OCI-LY1 (cell line): ENCODE measurements around the gene SLC12A7.

Experiments
- H2AFZ ChIP-seq: fragments of 200-600 bp; sonication (generic), shearing (Covaris generic); 2 replicates; pipeline ENCODE4 v1.6.0; 2014; ENCODE audit warnings: antibody characterized with exemption, mild to moderate bottlenecking, low read length
- H3F3A ChIP-seq: fragments of 200-600 bp; sonication (generic), shearing (Covaris generic); 2 replicates; pipeline ENCODE4 v1.6.0; 2014; ENCODE audit warnings: mild to moderate bottlenecking, antibody characterized with exemption, low read length, moderate library complexity; ENCODE audit not compliant: insufficient read depth
- H3K27ac ChIP-seq: fragments of 200-600 bp; sonication (generic); 2 replicates; pipeline ENCODE4 v1.5.1; 2014; ENCODE audit warnings: low read length, mixed run types, mild to moderate bottlenecking, low read depth; ENCODE audit not compliant: poor library complexity, severe bottlenecking
- H3K27me3 ChIP-seq: fragments of 200-600 bp; sonication (generic); 2 replicates; pipeline ENCODE4 v1.6.0; 2014; ENCODE audit warnings: antibody characterized with exemption, mild to moderate bottlenecking, low read length, moderate library complexity; ENCODE audit not compliant: insufficient read depth
- H3K36me3 ChIP-seq: fragments of 200-600 bp; sonication (generic); 2 replicates; pipeline ENCODE4 v1.6.1; 2014; ENCODE audit warnings: mild to moderate bottlenecking, antibody characterized with exemption, low read length, moderate library complexity, mixed read lengths; ENCODE audit not compliant: insufficient read depth
- H3K4me1 ChIP-seq: fragments of 200-600 bp; sonication (generic); 2 replicates; pipeline ENCODE4 v1.5.1; 2014; ENCODE audit warnings: mild to moderate bottlenecking, low read length, moderate library complexity; ENCODE audit not compliant: insufficient read depth, severe bottlenecking
- H3K4me2 ChIP-seq: fragments of 200-600 bp; sonication (generic), shearing (Covaris generic); 2 replicates; pipeline ENCODE4 v1.6.1; 2014; ENCODE audit warnings: low read length
- H3K4me3 ChIP-seq: fragments of 200-600 bp; sonication (generic); 2 replicates; pipeline ENCODE4 v1.5.1; 2014; ENCODE audit warnings: low read length, low read depth, mild to moderate bottlenecking, mixed read lengths; ENCODE audit not compliant: poor library complexity, severe bottlenecking
- H3K79me2 ChIP-seq: fragments of 200-600 bp; shearing (Covaris generic); 2 replicates; pipeline ENCODE4 v1.6.1; 2016; ENCODE audit warnings: mixed run types, low read length, mixed read lengths; ENCODE audit not compliant: insufficient read depth
- H3K9ac ChIP-seq: fragments of 200-600 bp; sonication (generic), shearing (Covaris generic); 2 replicates; pipeline ENCODE4 v1.6.1; 2014; ENCODE audit warnings: mild to moderate bottlenecking, low read length, mixed read lengths
- H3K9me2 ChIP-seq: fragments of 200-600 bp; sonication (generic), shearing (Covaris generic); 2 replicates; pipeline ENCODE4 v1.6.1; 2014; ENCODE audit warnings: low read depth, mild to moderate bottlenecking, low read length, mixed read lengths
- H3K9me3 ChIP-seq: fragments of 200-600 bp; shearing (Covaris generic); 2 replicates; pipeline ENCODE4 v1.6.1; 2014; ENCODE audit warnings: low read length, mixed read lengths
- H4K20me1 ChIP-seq: fragments of 200-600 bp; sonication (generic), shearing (Covaris generic); 2 replicates; pipeline ENCODE4 v1.6.0; 2016; ENCODE audit warnings: mild to moderate bottlenecking, low read length; ENCODE audit not compliant: insufficient read depth
- CTCF ChIP-seq: fragments of 200-600 bp; sonication (generic), shearing (Covaris generic); IDR thresholded peaks from 2 replicates; pipeline ENCODE4 v1.5.1; 2017; ENCODE audit warnings: mild to moderate bottlenecking, antibody characterized with exemption, low read length, moderate library complexity, mixed read lengths
- EZH2 ChIP-seq: fragments of 200-600 bp; sonication (generic), shearing (Covaris generic); IDR thresholded peaks from 2 replicates; pipeline ENCODE4 v1.8.0; 2017; ENCODE audit warnings: borderline replicate concordance, mixed run types, mild to moderate bottlenecking, antibody characterized with exemption, low read length, moderate library complexity, mixed read lengths

Gene SLC12A7

GRCh38 chr5:1032551-1033027 lies 79.3 kb downstream of the SLC12A7 start:
- no peaks in the 10 kb centered on the region for H3K4me1 ChIP-seq
- no peaks in the 10 kb centered on the region for H3K36me3 ChIP-seq
- no peaks in the 10 kb centered on the region for H3K9me3 ChIP-seq
- H3K9ac ChIP-seq = no peak overlapping the region
- no peak overlapping the region for H2AFZ ChIP-seq
- H3F3A ChIP-seq = no peaks in the 10 kb centered on the region
- no peaks in the 10 kb centered on the region for H3K9me2 ChIP-seq
- H3K79me2 ChIP-seq = no peaks in the 10 kb centered on the region
- H3K27me3 ChIP-seq = 0 out of 2 replicates have a peak, but pooled peaks cover 4% of the 10 kb centered on the region
- H3K27ac ChIP-seq = no peak overlapping the region
- no peak for TF ChIP-seq EZH2
- no peak for TF ChIP-seq CTCF
- no peak overlapping the region for H3K4me3 ChIP-seq
- H3K4me2 ChIP-seq = no peak overlapping the region
- no peaks in the 10 kb centered on the region for H4K20me1 ChIP-seq

- TF ChIP-seq CTCF (no peak), EZH2 (no peak)
- H2AFZ ChIP-seq = no peak overlapping the region
Measured at GRCh38 chr5:1032011-1032410, 79.9 kb downstream of the SLC12A7 start.

GRCh38 chr5:1031306-1031959 lies 80.4 kb downstream of the SLC12A7 start:
- no peaks in the 10 kb centered on the region for H3F3A ChIP-seq
- H3K9ac ChIP-seq = no peak overlapping the region
- H3K9me2 ChIP-seq = no peaks in the 10 kb centered on the region
- no peak overlapping the region for H3K27ac ChIP-seq
- no peaks in the 10 kb centered on the region for H3K36me3 ChIP-seq
- H3K79me2 ChIP-seq = no peaks in the 10 kb centered on the region
- 0 out of 2 replicates have a peak, but pooled peaks cover 4% of the 10 kb centered on the region for H3K27me3 ChIP-seq
- no peak overlapping the region for H2AFZ ChIP-seq
- no peak overlapping the region for H3K4me2 ChIP-seq
- no peaks in the 10 kb centered on the region for H3K9me3 ChIP-seq
- no peak overlapping the region for H3K4me3 ChIP-seq
- TF ChIP-seq EZH2 (no peak), CTCF (no peak)
- H3K4me1 ChIP-seq = no peaks in the 10 kb centered on the region
- no peaks in the 10 kb centered on the region for H4K20me1 ChIP-seq

More at GRCh38 chr5:1032011-1032410, 79.9 kb downstream of the SLC12A7 start:
- Histone ChIP-seq H3K79me2 (no peaks in the 10 kb centered on the region), H3K9me2 (no peaks in the 10 kb centered on the region), H3K27ac (no peak overlapping the region), H4K20me1 (no peaks in the 10 kb centered on the region), H3K4me1 (no peaks in the 10 kb centered on the region), H3K27me3 (0 out of 2 replicates have a peak, but pooled peaks cover 4% of the 10 kb centered on the region), H3K4me2 (no peak overlapping the region), H3K9ac (no peak overlapping the region), H3K36me3 (no peaks in the 10 kb centered on the region), H3K9me3 (no peaks in the 10 kb centered on the region), H3F3A (no peaks in the 10 kb centered on the region), H3K4me3 (no peak overlapping the region)
